GM21723 (cell line): ENCODE measurements around the gene CFH.
A peak's percentile ranks its signal among the peaks of the same experiment; 100 is the strongest.
"Not testable (repeated sequence)": the region's sequence is repeated elsewhere in the genome, so short reads cannot be mapped to it uniquely, and the experiment has no call there.

Experiments used
- ATAC-seq: cut with Tn5 transposase; IDR thresholded peaks from one replicate; pipeline ENCODE4 v1.9.1; 2021; ENCODE audit warnings: mild to moderate bottlenecking, moderate library complexity; ENCODE audit not compliant: unreplicated experiment

Gene CFH

DNA sequence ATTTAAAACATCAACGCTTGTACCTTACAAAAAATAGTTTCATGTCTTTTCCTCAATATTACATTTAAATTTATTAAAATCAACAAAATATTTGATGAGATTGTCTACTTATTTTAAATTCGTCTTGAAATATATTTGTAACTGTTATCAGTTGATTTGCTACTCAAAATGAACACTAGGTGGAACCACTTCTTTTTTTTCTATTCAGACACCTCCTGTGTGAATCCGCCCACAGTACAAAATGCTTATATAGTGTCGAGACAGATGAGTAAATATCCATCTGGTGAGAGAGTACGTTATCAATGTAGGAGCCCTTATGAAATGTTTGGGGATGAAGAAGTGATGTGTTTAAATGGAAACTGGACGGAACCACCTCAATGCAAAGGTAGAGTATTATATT lies 91.4 kb downstream of the CFH start:
- ATAC-seq, result peak; percentile 90

DNA sequence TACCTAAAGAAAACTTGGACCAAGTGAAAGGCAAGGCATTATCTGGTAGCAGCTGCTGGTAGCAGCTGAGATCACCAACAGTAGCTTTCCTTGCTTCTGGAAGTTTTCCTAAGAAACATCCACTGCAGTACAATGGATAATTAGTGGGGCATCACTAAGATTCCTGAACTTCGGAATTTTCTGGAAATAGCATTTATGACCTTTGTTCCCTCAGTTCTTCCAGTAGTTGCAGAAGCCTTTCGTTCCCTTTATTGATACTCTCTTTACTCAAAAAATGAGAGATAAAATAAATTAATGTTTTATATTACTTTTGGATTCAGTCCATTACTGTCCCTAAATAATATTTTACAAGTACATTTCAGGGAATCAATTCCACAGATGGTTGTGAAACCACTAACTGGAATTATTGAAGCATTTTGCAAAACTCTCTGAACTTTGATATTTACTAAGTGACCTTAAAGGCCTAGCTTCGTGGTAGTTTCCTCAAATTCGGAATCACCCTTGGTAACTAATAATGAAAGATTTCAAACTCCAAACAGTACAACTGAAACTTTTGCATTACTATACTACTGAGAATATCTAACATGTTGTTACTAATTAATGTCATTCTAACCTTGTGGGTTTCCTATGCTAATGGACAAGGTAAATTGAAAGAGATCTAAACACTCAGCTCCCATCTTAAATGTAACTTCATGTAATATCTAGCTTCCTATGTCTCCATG lies 113.3 kb downstream of the CFH start:
- not testable (repeated sequence) for ATAC-seq

DNA sequence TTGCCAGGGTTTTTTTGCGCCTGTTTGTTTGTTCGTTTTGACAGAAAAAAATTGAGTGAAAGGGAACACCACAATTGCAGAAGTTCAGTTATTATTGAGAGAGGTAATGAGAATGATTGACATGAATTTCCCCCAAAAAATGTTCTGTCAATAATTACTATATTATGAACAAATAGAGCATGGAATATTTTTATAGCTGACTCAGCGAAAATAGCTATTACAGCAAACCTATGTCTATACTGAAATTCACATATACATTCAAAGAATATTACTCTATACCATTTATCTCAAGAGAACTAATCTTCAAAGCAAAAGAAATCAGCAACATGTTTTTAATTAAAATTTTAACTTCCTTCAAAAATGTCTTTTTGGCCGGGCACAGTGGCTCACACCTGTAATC lies 118.0 kb downstream of the CFH start:
- not testable (repeated sequence) for ATAC-seq

DNA sequence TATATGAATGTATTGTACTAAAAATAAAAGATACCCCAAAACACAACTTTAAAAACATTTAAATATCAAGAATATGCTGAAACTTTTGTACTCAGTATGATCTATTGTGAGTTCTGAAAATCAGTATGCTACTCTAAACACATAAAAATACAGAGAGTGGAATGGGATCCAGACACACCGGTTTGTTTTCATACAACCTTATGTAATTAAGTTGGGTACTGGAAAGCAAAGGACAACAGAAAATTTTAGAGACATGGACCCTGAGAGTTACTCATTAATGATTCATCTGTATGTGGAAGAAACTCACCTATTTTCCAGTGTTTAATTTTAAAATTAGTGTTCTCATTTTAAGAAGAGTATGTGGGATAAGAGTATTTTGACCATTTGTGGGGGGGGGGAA lies 121.9 kb downstream of the CFH start:
- no peak for ATAC-seq

DNA sequence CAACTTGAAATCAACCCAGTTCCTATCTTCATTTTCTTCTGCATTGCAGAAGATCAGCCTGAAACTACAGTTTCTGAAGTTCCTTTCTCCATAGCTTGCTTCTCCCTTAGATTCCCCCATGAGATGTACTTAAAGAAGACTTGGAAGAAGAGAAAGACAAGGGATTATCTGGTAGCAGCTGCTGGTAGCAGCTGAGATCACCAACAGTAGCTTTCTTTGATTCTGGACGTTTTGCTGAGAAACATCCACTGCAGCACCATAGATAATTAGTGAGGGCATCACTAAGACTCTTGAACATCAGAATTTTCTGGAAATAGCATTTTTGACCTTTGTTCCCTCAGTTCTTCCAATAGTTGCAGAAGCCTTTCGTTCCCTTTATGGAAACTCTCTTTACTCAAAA lies 122.3 kb downstream of the CFH start:
- no peak for ATAC-seq

DNA sequence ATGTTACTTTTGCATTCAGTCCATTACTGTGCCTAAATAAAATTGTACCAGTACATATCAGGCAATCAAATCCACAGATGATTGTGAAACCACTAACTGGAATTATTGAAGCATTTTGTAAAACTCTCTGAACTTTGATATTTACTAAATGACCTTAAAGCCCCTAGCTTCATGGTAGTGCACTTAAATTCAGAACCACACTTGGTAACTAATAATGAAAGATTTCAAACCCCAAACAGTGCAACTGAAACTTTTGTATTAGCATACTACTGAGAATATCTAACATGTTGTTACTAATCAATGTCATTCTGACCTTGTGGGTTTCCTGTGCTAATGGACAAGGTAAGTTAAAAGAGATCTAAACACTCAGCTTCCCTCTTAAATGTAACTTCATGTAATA lies 122.8 kb downstream of the CFH start, which contains the start of gene CFHR3:
TSS of gene CFHR3 (plus strand) at position 238 of the 400 bp plus-strand sequence. CDS start at position 285, 47 bp downstream.
- ATAC-seq, result no peak

DNA sequence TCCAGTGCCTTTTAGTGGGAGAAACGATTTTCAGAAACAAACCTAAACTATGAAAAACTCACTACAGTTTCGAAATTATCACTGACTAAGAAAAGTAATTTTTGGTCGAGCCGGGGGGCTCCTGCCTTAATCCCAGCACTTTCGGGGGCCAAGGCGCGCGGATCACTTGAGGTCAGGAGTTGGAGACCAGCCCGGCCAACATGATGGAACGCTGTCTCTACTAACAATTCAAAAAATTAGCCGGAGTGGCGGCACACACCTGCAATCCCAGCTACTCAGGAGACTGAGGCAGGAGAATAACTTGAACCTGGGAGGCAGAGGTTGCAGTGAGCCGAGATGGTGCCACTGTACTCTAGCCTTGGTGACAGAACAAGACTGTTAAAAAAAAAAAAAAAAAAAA lies 125.8 kb downstream of the CFH start:
- no peak for ATAC-seq

GRCh38 chr1:196779093-196779492 lies 127.2 kb downstream of the CFH start:
- no peak for ATAC-seq

- ATAC-seq, result not testable (repeated sequence)
Observed at GRCh38 chr1:196791252-196791651, 139.4 kb downstream of the CFH start.

GRCh38 chr1:196794103-196794502 lies 142.3 kb downstream of the CFH start:
- ATAC-seq, result not testable (repeated sequence)
